HG03175 (cell line): Measurements from ENCODE around the gene ZNF512B.
A peak's percentile ranks its signal among the peaks of the same experiment; 100 is the strongest.
"Not testable (repeated sequence)": the region's sequence is repeated elsewhere in the genome, so short reads cannot be mapped to it uniquely, and the experiment has no call there.

Source experiments
- ATAC-seq: cut with Tn5 transposase; IDR thresholded peaks from one replicate; pipeline ENCODE4 v1.9.1; 2021; ENCODE audit warnings: mild to moderate bottlenecking, moderate library complexity; ENCODE audit not compliant: unreplicated experiment

Gene ZNF512B

DNA sequence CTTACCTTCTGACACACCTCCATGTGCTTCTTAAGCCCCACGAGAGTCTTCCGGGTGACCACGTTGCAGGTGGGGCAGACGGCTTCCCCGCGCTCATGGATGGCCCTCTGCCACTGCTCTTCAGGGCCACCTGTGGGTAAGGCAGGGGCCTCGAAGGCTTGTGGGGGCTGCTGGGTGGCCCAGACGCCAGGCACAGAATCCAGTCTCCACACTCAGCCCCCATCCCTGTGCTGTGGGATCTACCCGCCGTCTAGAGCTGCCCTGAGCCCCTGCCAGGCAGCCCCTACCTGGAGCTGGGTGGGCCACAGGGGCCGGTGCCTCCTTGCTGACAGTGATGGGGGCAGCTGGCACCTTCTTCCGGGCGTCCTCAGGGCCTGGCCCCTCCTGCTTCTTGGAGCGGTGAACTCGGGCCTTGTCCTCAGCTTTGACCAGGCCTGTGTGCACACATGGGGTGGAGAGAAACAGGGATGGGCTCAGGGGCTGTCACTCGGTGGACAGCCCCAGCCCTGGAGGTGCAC, 5.9 kb downstream of the ZNF512B start:
- no peak for ATAC-seq

DNA sequence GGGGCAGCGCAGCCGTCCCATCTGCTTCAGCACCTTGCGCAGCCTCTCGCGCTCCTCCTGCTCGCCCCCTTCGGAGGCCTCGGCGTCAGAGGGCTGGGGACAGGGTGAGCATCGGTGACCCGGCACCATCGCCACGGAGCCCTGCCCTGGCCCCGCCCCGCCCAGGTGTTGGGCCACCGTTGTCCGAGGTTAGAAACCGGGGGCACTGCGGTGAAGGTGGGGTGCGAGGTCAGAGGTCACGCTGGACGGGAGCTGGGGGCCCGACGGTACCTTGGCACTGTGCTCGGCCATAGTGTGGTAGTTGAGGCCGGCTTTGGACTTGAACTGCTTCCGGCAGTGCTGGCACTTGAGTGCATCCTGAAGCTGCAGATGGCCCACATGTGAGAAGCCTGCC, 6.4 kb downstream of the ZNF512B start:
- no peak for ATAC-seq

DNA sequence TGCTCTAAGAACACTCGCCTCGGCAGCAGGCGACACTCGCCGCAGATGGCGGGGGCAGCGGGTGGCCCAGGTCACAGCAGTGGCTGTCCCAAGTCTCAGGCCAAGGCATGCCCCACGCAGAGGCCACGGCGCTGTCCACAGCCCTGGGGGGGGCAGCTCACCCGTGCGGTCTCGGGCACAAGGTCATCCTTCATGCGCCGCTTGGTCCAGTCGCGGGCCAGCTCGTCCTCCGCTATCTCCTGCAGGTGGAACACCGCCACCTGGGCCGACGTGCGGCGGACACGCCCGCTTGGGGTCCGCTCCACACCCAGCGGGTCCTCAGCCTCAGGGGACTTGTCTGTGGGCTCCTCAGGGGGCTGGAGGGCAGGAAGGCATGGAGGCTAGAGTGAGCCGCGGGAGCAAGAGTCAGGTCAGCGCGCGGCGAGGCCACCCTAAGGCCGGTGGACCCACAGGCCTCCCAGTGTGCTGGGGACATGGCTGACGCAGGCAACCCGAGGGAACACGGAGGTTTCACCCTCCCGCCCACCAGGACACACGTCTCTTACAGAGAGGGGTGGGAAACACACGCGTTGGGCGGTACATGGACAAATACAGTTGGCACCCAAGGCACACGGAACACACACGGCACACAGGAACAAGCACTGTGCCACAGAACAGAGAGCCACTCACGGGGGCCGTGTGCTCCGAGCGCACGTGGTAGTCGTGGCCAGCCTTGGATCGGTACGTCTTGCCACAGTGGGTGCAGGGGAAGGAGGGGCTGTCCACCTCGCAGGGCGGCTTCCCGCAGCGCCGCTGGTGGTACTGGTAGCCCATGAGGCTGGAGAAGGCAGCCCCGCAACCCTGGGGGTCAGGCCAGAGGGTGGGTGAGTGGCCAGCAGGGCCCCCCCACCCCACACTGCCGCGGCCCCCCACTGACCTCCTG, 7.0 kb downstream of the ZNF512B start:
- ATAC-seq = no peak

GRCh38 chr20:63961664-63962425, 7.9 kb downstream of the ZNF512B start:
- ATAC-seq = no peak

DNA sequence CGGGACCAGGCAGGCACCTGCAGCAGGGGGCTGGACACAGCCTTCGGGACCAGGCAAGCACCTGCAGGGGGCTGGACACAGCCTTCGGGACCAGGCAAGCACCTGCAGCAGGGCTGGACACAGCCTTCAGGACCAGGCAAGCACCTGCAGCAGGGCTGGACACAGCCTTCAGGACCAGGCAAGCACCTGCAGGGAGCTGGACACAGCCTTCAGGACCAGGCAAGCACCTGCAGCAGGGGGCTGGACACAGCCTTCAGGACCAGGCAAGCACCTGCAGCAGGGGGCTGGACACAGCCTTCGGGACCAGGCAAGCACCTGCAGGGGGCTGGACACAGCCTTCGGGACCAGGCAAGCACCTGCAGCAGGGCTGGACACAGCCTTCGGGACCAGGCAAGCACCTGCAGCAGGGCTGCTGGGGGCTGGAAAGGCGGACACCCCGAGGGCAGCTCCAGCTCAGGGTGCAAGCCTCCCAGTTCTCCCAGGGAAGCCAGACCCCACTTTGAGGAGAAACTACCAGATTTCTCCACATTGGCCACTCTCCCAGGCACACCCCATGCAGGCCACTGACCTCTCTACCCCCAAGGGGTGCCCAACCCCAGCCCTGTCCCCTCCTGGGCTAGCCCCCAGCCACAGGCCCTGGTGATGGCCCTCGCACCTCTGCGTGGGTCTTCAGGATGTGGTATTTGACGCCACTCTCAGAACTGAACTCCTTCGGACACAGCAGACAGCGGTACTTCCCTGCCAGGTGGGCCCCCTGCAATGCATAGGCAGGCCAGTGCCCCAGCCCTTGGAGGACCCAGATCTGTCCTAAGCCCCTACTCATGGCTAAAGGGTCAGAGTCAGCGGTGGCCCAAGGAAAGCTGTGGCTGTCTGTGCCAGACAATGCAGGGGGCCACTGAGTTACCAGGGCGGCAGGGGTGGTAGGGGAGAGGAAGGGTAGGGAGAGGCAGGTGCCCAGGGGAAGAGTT, 8.8 kb downstream of the ZNF512B start:
- ATAC-seq = not testable (repeated sequence)

DNA sequence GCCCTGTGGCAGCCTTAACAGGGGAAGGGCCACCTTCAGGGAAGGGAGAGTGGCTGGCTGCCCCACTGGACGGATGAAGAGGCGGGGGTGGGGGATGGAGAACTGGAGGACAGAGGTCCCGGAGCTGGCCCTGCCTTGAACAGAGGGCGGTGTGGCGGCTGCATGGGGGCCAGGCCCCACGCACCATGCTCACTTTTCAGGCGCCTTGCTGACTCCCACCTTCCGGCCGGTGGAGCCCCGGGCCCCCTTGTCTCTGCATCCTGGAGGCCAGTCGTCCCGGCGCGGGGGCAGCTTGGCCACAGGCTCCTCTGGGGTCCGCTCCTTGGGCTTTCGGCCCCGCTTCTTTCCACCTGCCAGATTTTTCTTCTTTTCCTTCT, 10.0 kb downstream of the ZNF512B start:
- no peak for ATAC-seq

- ATAC-seq = no peak
Observed at GRCh38 chr20:63958964-63959698, 10.6 kb downstream of the ZNF512B start.

GRCh38 chr20:63958471-63958870, 11.3 kb downstream of the ZNF512B start:
- ATAC-seq = no peak

GRCh38 chr20:63957690-63958441, 11.9 kb downstream of the ZNF512B start:
- no peak for ATAC-seq

GRCh38 chr20:63957004-63957689, 12.6 kb downstream of the ZNF512B start:
- ATAC-seq = no peak

DNA sequence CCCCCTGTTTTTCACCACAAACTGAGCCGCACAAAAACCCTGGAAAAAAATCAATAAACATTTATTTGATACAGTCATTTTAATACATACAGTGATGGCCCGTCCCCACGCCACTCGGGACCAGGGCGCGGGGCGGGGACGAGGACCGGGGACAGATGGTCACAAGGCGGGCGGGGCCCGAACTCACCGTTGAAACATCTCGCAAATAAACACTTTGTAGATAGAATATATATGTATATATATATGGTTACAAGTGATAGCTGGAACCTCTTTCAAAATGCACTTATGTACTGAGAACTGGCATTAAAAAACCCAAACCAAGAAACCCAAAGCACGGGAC, 13.1 kb downstream of the ZNF512B start:
- ATAC-seq = peak; percentile 3

DNA sequence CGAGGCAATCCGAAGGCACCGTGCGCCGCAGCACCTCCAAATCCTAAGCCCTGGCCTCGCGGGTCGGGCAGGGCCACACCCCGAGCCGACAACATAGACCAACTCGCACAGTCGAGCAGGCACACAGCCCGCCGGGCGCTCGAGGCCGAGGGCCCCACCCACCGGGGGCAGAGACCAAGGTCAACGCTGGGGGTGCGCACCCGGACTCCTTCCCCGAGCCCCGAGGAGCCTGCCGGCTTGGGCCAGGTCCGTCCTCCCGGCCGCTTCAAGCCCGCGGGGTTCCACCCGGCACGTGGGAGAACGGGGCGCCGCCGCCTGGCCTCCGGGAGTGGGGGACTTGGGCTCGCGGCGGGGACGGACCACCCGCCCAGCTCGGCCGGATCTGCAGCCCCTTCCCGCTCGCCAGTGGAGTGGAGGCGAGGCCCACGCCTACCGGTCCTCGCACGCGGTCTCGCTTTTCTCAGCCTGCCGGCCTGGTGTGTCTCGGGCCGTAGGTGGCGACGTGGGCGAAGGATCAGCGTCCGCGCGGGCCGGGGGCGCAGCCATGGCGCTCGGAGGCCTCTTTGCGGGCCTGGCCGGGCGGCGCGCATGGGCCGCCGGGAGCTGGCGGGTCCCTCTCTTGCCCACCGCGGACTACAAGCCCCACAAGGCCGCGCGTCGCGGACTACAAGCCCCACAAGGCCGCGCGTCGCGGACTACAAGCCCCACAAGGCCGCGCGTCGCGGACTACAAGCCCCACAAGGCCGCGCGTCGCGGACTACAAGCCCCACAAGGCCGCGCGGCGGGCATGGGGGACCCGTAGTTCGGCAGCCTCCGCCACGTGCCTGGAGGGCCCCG, 13.7 kb downstream of the ZNF512B start, which contains the start of gene UCKL1:
UCKL1 (minus strand) TSS at position 590 of the 837 bp plus-strand sequence; CDS start at position 546, 44 bp downstream.
- ATAC-seq = peak; percentile 67

DNA sequence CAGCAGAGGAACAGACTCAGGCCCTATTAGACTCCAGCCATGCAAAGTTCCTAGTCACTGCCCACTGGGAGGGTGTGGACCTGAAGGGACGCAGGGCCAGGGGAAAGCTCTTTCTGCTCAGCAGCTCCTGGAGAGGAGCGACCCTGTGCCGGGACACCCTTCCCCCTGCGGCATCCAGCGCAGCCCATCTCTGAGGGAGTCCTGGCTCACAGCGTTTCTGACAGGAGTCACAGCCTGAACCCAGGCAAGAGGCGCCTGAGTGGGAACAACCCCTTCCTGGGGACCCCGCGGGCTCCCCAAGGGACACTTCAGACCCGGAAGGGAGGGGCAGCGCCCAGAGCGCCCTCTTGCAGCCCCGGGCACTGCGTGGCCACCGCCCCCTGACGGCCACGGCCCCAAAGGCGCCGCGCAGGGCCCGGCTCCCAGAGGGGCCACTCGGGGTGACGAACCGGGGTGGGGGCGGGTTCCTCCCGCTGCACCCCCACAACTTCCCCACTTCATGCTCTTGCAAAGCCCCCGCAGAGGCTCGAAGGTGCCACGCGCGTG, 14.4 kb downstream of the ZNF512B start:
- ATAC-seq = peak; percentile 25

DNA sequence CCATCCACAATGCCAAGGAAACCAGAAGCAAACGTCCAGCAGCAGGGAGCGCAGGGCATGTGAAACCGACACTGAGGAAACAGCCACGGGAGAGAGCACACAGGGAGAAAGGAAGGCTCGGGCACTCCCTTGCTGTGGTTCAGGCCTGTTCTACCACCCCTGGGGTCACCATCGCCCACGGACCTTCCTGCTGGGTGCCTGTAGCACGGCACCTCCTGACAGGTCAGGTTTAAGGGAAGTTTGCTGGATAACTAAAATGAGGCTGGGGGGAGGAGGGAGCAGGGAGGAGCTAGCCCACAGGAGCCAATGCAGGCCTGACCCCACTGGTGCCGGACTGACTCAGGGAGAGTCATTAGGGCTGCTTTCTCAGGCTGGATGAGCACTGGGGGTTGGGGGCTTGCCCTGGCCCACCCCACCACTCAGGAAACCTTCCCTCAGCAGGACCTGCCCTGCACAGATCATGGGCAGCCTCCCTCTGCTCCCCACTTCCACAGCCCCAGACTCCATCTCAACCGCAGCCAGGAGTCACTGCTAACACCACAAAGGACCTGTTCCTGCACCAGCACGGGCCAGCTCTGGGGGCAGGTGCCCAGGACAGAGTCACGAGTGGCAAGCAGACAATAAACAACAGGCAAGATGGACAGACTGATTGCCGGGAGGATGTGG, 15.8 kb downstream of the ZNF512B start:
- ATAC-seq = no peak

- no peak for ATAC-seq
Observed at GRCh38 chr20:63952769-63953168, 17.0 kb downstream of the ZNF512B start.

GRCh38 chr20:63952210-63952535, 17.6 kb downstream of the ZNF512B start:
- no peak for ATAC-seq
